NCI-H2029 (cell line): ENCODE data around the gene MFGE8.
"Not testable (repeated sequence)": the region's sequence is repeated elsewhere in the genome, so short reads cannot be mapped to it uniquely, and the experiment has no call there.

Source experiments
- DNase-seq: peaks from one replicate; lab custom pipeline; 2025; lab: John Stamatoyannopoulos, UW

Gene MFGE8, protein sequence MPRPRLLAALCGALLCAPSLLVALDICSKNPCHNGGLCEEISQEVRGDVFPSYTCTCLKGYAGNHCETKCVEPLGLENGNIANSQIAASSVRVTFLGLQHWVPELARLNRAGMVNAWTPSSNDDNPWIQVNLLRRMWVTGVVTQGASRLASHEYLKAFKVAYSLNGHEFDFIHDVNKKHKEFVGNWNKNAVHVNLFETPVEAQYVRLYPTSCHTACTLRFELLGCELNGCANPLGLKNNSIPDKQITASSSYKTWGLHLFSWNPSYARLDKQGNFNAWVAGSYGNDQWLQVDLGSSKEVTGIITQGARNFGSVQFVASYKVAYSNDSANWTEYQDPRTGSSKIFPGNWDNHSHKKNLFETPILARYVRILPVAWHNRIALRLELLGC

DNA sequence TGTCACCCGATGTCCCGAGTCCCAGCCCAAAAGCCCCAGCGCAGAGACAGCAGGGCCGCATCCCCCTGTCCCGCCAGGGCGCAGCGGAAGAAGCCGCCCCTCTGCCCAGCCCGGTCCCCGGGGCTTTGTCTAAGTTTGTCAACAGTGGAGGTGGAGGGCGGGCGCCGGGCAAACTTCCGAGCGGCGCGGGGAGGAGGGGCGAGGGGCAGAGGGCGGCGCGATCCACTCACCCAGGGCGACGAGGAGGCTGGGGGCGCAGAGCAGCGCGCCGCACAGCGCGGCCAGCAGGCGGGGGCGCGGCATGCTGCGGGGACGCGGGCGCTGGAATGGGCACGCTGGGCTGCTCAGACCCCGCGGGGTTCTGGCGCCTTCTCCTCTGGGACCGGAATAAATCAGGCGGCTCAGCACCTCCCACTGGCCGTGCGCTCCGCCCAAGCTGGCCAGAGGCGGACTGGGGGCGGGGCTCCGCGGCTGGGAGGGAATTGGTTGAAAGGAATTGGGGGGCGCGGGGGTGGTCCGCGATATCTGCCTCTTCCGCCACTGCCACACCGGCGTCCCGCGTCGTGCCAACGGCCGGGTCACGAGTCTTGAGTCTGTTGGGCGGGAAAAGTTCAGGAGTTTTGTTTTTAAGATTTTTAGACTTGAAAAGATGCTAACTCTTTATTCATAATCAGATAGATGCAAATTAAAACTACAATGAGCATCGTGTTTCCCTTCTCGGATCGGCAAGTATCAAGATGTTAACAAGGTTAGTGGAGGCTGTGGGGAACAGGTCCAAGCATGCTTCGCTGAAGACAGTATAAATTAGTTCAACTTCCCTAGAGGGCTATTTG, at the start of gene MFGE8:
TSS of gene MFGE8 (minus strand) at position 363 of the 833 bp plus-strand sequence. CDS start at position 303, 60 bp downstream.
- DNase-seq, result no peak

DNA sequence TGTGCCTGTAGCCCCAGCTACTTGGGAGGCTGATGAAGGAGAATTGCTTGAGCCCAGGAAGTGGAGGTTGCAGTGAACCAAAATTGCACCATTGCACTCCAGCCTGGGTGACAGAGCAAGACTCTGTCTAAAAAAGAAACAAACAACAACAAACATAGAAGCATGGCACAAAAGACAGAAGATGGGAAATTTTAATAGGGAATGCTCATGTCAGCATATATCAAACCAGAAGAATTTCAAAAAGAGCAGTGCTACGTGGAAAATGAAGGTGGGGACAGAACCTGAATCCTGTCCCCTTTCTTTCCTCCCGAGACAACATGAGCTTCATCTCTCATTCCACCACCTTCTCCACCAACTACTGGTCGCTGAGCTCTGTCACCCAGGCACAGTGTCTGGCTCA, 46.3 kb upstream of the MFGE8 start:
- no peak for DNase-seq

DNA sequence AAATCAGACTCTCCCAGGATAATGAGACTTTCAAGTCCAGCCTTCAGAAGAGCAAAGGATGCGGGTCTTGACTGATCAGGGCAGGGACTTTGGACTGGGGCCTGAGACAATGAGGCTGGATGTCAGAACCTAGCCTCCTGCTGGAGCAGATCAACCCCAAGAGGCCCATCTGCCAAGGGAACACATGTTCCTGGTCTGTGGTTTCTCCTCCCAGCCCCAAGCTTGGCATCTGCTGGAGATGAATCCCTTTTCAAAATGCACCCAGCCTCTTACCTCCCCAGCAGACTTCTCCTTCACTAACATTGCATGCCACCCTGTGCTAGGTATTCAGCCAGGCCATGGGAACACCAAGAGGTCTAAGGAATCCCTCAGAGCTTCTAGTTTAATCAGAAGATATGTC, 43.7 kb upstream of the MFGE8 start:
- no peak for DNase-seq

DNA sequence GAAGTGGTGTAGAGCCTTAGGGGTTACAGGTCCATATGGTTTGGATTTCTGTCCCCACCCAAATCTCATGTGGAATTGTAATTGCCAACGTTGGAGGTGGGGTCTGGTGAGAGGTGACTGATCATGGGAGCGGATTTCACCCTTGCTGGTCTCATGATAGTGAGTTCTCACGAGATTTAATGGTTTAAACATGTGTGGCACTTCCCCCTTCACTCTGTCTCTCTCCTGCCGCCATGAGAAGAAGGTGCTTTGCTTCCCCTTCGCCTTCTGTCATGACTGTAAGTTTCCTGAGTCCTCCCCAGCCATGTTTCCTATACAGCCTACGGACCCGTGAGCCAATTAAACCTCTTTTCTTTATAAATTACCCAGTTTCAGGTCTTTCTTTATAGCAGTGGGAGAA, 43.1 kb upstream of the MFGE8 start:
- DNase-seq, result no peak

DNA sequence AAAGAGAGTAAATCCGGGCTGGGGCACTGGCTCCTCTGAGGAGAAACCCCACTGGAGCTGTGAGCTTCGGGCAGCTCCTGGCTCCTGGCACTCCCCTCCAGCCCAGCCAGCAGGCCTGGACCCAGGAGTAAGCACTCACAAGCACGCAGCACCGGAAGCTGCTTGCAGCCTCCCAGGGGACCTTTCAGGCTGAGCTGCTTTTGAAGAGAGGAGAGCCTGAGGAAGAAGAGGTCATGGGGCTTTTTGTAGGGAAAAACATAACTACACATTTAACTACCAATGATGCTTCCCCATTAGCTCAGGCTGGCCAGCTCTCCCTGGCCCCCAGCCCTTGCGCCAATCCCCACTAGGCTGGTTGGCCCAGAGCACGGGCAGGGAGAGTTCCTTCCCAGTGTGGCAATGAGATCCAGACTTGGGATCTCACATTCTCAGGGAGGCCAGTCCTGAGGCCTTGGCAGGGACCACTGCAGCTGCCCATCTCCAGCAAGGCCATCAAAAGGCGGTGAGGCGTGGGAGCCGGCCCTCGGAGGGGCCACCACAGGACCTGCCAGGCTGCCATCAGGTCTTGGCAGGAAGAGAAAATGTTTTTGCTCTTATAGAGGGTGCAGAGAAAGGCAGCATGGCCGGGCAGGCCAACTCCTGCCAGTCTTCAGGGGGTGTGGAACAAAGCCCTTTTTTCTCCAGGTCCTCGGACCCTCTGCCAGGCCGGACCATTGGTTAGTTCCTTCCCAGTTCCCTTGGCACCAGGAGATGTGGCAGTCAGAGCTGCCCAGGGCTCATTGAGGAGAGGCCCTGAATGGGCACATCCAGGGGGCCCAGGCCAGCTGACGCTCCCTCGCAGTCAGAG, 41.5 kb upstream of the MFGE8 start:
- no peak for DNase-seq

DNA sequence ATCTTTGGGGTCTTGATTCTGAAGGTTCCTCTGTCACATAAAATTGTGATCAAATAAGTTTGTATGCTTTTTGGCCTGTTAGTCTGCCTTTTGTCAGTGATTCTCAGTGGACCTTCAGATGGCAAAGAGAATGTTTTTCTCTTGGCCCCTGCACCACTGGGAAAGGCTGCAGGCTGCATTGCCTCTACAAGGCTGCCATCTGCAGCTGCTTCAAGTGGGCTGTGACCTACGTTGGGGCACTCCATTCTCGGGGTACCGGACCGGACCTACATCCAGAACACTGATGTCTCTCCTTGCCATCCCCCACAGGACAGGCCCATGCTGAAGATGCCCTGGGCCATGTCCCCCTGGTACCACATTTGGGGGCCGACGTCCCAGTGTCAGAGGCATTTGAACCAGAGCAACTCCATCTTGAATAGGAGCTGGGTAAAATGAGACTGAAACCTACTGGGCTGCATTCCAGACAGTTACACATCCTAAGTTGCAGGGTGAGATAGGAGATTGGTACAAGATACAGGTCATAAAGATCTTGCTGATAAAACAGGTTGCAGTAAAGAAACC, 37.5 kb upstream of the MFGE8 start:
- no peak for DNase-seq

DNA sequence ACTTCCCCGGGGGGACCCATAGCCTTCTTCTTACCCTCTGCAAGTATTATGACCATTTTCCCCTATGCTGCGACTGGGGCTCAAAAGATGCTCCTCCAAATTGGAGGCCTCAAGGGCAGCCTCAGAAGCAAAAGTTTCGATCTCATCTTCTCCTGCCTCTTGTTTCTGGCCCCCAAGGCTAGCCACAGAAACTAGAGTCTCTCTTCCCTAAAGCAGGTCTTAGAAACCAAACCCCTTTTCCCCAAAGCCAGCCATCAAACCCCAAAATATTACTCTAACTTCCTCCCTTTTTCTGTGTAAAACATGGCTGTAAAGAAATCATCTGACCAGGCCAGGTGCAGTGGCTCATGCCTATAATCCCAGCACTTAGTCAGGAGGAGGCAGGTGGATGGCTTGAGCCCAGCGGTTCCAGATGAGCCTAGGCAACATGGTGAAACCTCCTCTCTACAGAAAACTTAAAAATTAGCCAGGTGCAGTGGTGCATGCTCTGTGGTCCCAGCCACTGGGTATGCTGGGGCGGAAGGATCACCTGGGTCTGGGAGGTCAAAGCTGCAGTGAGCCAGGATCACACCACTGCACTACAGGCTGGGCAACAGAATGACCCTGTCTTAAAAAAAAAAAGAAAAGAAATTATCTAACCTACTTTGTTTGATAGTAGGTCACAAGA, 36.7 kb upstream of the MFGE8 start:
- DNase-seq, result no peak

DNA sequence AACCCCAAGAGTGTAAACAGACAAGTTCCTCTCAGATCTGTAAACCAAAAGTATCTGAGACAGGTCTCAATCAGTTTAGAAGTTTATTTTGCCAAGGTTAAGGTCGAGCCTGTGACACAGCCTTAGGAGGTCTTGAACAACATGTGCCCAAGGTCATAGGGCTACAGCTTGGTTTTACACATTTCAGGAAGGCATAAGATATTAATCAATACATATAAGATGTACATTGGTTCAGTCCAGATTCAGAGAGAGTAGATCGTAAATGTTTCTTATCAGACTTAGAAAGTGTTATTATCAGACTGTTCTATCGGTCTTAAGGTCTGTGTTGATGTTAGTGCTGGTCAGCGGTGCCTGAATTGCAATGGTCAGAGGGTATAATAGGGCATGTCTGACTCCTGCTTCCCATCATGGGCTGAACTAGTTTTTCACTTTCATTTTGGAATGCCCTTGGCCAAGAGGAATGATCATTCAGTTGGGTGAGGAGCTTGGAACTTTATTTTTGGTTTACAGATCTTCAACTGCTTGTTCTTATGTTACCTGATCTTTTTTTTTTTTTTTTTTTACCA, 27.0 kb upstream of the MFGE8 start:
- no peak for DNase-seq

DNA sequence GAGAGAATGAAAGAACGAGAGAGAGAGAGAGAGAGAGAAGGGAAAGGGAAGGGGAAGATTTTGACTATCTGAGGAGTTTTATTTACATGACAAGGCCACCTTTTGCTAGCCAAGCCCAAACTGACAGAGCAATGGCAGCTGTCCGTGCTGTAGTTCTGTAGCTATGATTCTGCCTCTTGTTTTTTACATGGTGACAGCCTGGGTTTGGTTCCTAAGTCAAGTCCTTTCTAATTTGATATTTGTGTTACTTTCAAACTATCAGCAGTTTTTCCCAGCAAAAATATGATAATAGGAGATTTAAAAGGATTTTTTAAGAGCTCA, 26.3 kb upstream of the MFGE8 start:
- DNase-seq, result no peak

DNA sequence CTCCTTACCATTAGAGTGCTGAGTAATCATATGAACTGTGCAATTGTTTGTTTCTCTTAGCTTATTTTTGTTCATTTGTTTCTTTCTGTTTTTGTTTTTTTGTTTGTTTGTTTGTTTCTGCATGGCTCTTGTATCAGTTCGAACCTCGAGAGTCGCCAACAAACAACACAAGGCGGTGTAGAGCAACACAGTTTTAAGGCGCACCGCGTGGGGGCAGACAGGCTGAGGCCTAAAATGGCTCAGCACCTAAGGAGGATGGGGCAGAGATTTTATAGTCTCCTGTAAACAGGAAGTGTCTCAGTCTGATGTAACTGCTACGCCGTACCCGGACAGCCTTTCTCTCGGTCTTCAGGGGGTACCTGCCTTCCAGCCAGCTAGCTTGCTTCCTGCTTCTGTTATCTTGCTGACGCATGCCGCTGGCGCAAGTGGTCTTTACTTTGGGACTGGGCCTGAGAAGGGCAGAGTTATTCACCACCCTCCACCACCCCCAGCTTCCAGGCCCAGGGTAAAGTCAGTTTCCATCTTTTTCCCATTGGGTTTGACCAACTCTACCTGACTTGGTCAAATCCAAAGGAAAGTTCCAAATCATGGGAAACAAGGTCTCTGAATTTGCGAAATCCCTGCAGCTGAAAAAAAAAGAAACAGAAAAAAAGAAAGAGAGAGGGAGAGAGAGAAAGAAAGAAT, 25.8 kb upstream of the MFGE8 start:
- DNase-seq, result no peak

DNA sequence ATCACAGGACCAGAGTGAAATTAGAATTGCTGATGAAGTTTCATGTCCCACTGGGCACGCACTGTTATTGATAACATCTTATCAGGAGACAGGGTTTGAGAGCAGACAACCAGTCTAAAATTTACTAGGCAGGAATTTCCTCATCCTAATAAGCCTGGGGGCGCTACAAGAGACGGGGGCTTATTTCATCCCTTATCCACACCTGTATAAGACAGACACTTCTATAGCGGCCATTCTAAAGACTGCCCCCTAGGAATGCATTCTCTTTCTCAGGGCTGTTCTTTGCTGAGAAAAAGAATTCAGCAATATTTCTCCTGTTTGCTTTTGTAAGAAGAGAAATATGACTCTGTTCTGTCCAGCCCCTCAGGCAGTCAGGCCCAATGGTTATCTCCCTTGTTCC, 21.3 kb upstream of the MFGE8 start:
- not testable (repeated sequence) for DNase-seq

DNA sequence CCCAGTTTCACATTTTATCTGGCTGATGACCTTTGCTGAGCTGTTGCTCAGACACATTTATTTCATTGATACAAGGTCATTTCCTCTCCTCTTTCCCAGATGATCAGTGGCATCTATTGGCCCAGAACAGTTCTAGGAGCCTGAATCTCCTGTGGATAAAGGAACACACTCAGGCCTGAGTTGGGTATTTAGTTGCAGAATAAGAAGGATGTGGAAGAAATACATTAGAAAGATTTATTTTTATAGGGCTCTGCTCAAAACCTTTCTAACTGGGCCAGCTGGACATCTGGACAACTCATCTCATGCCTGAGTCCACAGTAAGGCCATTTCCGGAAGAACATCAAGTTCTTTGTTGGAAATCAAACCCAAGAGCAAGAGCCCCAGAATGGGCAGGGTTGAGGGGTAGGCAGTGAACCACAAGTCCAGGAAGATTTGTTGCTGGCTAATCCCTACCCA, 19.7 kb upstream of the MFGE8 start:
- DNase-seq, result no peak

DNA sequence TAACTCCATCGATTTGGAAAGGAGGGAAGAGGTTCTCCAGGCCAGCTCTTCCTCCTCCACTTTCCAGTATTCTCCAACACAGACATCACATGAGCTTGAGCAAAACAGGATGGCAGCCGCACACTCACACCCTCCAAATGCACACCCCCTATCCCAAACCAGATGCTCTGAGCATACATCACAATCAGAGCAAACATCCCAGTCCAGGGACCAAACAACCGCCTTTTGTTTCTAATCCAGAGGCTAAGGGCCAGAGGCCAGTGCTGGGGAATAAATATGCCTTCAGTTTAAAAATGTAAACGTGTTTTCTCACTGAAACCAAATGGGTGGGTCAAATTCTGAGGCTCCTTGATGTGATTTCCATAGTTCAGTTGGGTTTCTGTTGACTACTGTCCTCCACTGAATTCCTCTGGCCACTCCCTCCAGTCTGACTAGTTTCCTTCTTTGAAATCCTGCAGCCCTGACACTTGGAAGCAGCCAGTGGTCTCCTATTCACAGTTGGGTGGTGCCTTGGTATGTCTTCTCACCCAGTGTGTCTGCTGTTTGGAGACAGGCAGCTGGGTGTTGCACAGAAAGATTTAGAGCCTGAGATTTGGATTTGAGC, 19.2 kb upstream of the MFGE8 start:
- no peak for DNase-seq

DNA sequence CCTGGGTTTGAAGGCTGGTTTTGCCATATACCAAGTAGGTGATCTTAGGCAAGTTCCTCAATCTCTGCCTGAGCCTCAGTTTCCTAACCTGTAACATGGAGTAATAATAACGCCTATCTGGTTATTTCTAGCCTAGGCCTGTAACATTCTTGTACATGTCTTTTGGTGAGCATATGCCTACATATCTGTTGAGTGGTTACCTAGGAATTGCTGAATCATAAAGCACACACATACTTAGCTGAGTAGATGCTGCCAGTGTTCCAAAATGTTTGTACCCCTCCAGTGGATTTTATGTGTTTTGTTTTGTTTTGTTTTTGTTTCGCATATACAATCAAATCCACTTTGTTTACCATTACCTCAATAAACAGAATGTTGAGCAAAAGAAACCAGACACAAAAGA, 17.4 kb upstream of the MFGE8 start:
- no peak for DNase-seq

DNA sequence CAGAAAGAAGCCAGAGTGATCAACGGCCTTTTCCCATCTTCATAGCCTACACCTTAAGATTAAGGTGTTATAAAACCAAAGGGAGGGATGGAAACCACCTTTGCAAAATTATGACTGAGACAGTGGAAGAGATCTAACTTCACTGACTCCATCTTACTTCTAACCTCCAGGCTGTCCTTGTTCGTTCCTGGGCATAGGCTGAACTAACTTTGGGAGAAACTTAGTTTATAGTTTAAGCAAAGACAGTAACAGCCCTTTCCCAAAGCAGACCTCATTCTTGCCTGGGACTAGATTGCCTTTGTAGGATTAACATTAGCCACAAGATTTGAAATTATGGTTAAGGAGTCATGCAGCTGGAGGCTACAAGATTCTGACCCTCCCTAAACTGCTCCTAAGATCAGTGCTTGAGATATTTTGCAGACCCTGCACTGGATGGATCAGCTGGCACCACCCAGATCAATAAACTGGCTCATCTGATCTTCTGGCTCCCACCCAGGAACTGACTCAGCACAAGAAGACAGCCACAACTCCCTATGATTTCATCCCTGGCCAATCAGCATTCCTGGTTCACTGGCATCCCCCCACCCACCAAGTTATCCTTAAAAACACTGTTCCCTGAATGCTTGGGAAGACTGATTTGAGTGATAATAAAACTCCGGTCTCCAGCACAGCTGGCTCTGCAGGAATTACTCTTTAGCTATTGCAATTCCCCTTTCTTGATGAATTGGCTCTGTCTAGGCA, 16.3 kb upstream of the MFGE8 start:
- DNase-seq, result not testable (repeated sequence)

DNA sequence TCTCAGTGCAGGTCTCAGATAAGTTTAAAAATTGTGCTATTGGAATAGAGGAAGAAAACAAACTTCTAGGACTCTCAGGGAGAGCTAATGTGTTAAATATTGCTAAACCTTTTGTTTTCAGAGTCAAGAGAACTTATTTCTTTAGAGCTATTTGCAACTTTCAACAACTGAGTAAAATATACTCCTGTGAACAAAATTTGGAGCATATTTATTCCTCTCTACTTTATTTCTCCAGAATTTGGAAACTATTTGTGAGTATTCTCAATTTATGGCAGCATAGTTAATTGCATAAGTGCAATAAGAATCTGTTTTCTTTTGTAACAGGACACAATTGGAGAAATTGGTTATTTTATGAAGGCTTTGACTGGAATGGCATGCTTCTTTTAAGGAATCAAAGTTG, 15.0 kb upstream of the MFGE8 start:
- DNase-seq, result not testable (repeated sequence)

DNA sequence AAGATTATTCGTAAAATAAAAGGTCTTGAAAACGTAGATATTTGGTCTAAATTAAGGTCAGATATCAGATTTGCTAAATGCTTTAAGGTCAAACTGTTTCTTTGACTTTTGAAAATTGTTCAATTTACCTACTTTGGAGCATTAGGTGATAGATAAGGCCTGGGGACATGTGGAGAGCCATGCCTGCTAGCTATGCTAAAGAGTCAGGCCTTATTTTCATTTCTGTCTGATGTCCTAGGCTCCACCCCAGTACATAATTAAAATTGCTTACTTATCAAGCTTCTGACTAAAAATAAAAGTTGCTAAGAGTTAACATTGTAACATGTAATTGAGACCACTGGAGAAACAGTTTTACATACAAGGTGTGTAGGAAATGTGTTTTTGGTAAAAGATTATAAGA, 12.5 kb upstream of the MFGE8 start:
- not testable (repeated sequence) for DNase-seq

DNA sequence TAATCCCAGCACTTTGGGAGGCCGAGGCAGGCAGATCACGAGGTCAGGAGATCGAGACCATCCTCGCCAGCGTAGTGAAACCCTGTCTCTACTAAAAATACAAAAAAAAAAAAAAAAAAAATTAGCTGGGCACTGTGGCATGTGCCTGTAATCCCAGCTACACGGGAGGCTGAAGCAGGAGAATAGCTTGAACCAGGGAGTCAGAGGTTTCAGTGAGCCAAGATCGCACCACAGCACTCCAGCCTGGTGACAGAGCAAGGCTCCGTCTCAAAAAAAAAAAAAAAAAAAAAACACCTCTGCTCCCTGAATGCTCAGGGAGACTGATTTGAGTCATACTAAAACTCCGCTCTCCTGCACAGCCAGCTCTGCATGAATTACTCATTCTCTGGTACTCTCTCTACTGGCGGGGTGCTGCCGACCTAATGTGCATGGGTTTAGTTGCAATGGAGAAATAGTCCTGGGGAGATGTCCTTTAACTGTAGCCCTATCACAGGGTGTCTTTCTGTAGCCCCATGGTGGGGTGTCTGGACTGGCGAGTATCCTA, 7.8 kb upstream of the MFGE8 start:
- DNase-seq, result not testable (repeated sequence)
